NT2/D1 (cell line): ENCODE data around the gene PITPNM3.
A peak's percentile ranks its signal among the peaks of the same experiment; 100 is the strongest.

Experiments
- DNase-seq: peaks from one replicate; pipeline ENCODE4 v3.0.0-alpha.2; 2011; ENCODE audit warnings: low read depth, low spot score
- H3K27me3 ChIP-seq: 2 replicates; pipeline ENCODE4 v1.6.0; 2011; ENCODE audit warnings: mild to moderate bottlenecking; ENCODE audit not compliant: insufficient read length, insufficient read depth
- H3K36me3 ChIP-seq: 2 replicates; pipeline ENCODE4 v1.6.1; 2011; ENCODE audit warnings: mild to moderate bottlenecking, low read length, mixed read lengths; ENCODE audit not compliant: insufficient read depth, insufficient read length
- H3K4me1 ChIP-seq: 2 replicates; pipeline ENCODE4 v1.5.1; 2011; ENCODE audit not compliant: insufficient read depth, insufficient read length
- H3K4me3 ChIP-seq: 2 replicates; pipeline ENCODE4 v1.5.1; 2011; ENCODE audit warnings: low read depth; ENCODE audit not compliant: insufficient read length
- H3K9ac ChIP-seq: 2 replicates; pipeline ENCODE4 v1.6.0; 2011; ENCODE audit warnings: low read depth; ENCODE audit not compliant: insufficient read length
- H3K9me3 ChIP-seq: 2 replicates; pipeline ENCODE4 v1.5.1; 2011; ENCODE audit warnings: mild to moderate bottlenecking, low read length; ENCODE audit not compliant: insufficient read depth
- SUZ12 ChIP-seq: IDR thresholded peaks from 2 replicates; pipeline ENCODE4 v1.6.1; 2011; ENCODE audit not compliant: insufficient read length, insufficient read depth; ENCODE audit errors: extremely low read depth
- YY1 ChIP-seq: IDR thresholded peaks from 2 replicates; pipeline ENCODE4 v1.6.1; 2011; ENCODE audit not compliant: insufficient read length, insufficient read depth
- ZNF274 ChIP-seq: IDR thresholded peaks from 2 replicates; pipeline ENCODE4 v1.6.1; 2011; ENCODE audit warnings: mild to moderate bottlenecking, low read depth, low read length

Gene PITPNM3

GRCh38 chr17:6471531-6472465 lies 84.6 kb downstream of the PITPNM3 start:
- no peak for TF ChIP-seq ZNF274
- TF ChIP-seq YY1: no peak
- no peak for TF ChIP-seq SUZ12
- no peak overlapping the region for H3K4me3 ChIP-seq
- no peaks in the 10 kb centered on the region for H3K27me3 ChIP-seq
- peak; percentile 58 for DNase-seq
- no peak overlapping the region for H3K9ac ChIP-seq
- H3K9me3 ChIP-seq: no peaks in the 10 kb centered on the region
- peaks cover 36% of the 10 kb centered on the region for H3K4me1 ChIP-seq
- H3K36me3 ChIP-seq: no peaks in the 10 kb centered on the region

- peaks cover 34% of the 10 kb centered on the region for H3K4me1 ChIP-seq
- TF ChIP-seq YY1: no peak
- no peak for TF ChIP-seq SUZ12
- no peak for TF ChIP-seq ZNF274
- no peak for DNase-seq
- peak overlapping the region; percentile 42 for H3K9ac ChIP-seq
- no peaks in the 10 kb centered on the region for H3K36me3 ChIP-seq
- no peak overlapping the region for H3K4me3 ChIP-seq
- H3K9me3 ChIP-seq: no peaks in the 10 kb centered on the region
- no peaks in the 10 kb centered on the region for H3K27me3 ChIP-seq
Observed at GRCh38 chr17:6470751-6471521, 85.4 kb downstream of the PITPNM3 start.

GRCh38 chr17:6470146-6470718 lies 86.1 kb downstream of the PITPNM3 start:
- Histone ChIP-seq H3K4me1 (peaks cover 34% of the 10 kb centered on the region), H3K27me3 (no peaks in the 10 kb centered on the region), H3K9ac (no peak overlapping the region), H3K9me3 (no peaks in the 10 kb centered on the region), H3K36me3 (no peaks in the 10 kb centered on the region), H3K4me3 (no peak overlapping the region)
- TF ChIP-seq ZNF274 (no peak), YY1 (no peak), SUZ12 (no peak)
- DNase-seq: no peak

- TF ChIP-seq ZNF274 (no peak), YY1 (no peak), SUZ12 (no peak)
- H3K4me1 ChIP-seq: peaks cover 23% of the 10 kb centered on the region
- no peak for DNase-seq
Observed at GRCh38 chr17:6468051-6468790, 88.1 kb downstream of the PITPNM3 start.

GRCh38 chr17:6467567-6467966 lies 88.8 kb downstream of the PITPNM3 start:
- no peaks in the 10 kb centered on the region for H3K9me3 ChIP-seq
- no peak overlapping the region for H3K4me3 ChIP-seq
- peaks cover 21% of the 10 kb centered on the region for H3K4me1 ChIP-seq
- no peak for TF ChIP-seq ZNF274
- no peak for TF ChIP-seq SUZ12
- no peak for TF ChIP-seq YY1
- H3K9ac ChIP-seq: no peak overlapping the region
- DNase-seq: no peak
- no peaks in the 10 kb centered on the region for H3K27me3 ChIP-seq
- H3K36me3 ChIP-seq: no peaks in the 10 kb centered on the region

More at GRCh38 chr17:6468051-6468790, 88.1 kb downstream of the PITPNM3 start:
- no peaks in the 10 kb centered on the region for H3K9me3 ChIP-seq
- H3K9ac ChIP-seq: no peak overlapping the region
- no peaks in the 10 kb centered on the region for H3K27me3 ChIP-seq
- no peak overlapping the region for H3K4me3 ChIP-seq
- no peaks in the 10 kb centered on the region for H3K36me3 ChIP-seq

- H3K9me3 ChIP-seq: no peaks in the 10 kb centered on the region
- no peak overlapping the region for H3K4me3 ChIP-seq
- DNase-seq: no peak
- peaks cover 14% of the 10 kb centered on the region for H3K4me1 ChIP-seq
- no peaks in the 10 kb centered on the region for H3K27me3 ChIP-seq
- H3K9ac ChIP-seq: no peak overlapping the region
- TF ChIP-seq YY1: no peak
- no peaks in the 10 kb centered on the region for H3K36me3 ChIP-seq
Observed at GRCh38 chr17:6465206-6466003, 91.0 kb downstream of the PITPNM3 start.
